ENCODE measurements around the gene OVCH1. TPM values are rescaled to one million over a fixed set of nuclear protein-coding genes. Genes with fewer than 3 reads are reported as not detected.
"Not testable (repeated sequence)": the region's sequence is repeated elsewhere in the genome, so short reads cannot be mapped to it uniquely, and the experiment has no call there.

Gene OVCH1
- total and polyA plus RNA-seq, 7 donors, result 0.04 to 0.54 (median 0.18) TPM

DNA sequence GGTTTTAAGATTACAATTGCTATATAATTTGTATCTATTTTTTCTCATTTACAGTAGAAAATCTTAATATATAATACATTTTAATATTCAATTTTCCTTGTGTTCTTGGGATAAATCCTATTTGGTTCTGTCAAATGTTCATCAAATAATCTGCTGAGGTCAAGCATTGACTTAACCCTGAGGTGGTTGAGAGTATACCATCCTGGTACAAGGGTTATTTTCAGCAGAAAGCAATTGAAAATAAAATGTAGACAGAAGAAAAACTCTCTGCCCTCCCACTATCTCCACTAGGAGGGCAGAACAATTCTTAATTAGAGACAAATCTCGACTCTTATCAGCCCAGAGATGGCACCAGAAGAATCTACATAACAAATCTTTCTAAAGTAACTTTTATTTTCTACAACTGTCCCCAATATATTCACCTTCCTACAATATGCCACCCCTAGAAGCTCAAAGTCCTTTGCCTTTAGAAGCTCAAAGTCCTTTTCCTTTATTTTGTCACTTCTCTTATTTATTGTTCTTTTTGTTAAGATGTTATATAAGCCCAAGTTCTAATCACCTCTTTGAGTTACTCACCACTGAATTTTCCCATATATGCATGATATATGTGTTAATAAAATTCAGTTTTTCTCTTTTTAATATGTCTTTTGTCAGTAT is 58.6 kb downstream of the OVCH1 start:
- 39 to 61% (median 54%) methylated on average over 1 of the region's 1 CpG for WGBS, 3 donors
- no peaks in the 10 kb centered on the region for H3K4me1 ChIP-seq
- H3K4me3 ChIP-seq, result no peak overlapping the region
- no peaks in the 10 kb centered on the region for H3K27me3 ChIP-seq (ENCODE audit: insufficient read depth in 3 of 3, low read length in 2 of 3)
- ATAC-seq (no peak), DNase-seq (no peak)
- intact Hi-C loops (cut with DNase I), result no loop called here
- TF ChIP-seq, protein P1, sequence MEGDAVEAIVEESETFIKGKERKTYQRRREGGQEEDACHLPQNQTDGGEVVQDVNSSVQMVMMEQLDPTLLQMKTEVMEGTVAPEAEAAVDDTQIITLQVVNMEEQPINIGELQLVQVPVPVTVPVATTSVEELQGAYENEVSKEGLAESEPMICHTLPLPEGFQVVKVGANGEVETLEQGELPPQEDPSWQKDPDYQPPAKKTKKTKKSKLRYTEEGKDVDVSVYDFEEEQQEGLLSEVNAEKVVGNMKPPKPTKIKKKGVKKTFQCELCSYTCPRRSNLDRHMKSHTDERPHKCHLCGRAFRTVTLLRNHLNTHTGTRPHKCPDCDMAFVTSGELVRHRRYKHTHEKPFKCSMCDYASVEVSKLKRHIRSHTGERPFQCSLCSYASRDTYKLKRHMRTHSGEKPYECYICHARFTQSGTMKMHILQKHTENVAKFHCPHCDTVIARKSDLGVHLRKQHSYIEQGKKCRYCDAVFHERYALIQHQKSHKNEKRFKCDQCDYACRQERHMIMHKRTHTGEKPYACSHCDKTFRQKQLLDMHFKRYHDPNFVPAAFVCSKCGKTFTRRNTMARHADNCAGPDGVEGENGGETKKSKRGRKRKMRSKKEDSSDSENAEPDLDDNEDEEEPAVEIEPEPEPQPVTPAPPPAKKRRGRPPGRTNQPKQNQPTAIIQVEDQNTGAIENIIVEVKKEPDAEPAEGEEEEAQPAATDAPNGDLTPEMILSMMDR (IDR thresholded peaks at IDR 0.05), result no peak
- no peaks in the 10 kb centered on the region for H3K36me3 ChIP-seq (ENCODE audit: insufficient read depth in 1 of 2, low read depth in 1 of 2)
- H3K9me3 ChIP-seq, result peaks cover 6% of the 10 kb centered on the region
- no peak overlapping the region for H3K27ac ChIP-seq

DNA sequence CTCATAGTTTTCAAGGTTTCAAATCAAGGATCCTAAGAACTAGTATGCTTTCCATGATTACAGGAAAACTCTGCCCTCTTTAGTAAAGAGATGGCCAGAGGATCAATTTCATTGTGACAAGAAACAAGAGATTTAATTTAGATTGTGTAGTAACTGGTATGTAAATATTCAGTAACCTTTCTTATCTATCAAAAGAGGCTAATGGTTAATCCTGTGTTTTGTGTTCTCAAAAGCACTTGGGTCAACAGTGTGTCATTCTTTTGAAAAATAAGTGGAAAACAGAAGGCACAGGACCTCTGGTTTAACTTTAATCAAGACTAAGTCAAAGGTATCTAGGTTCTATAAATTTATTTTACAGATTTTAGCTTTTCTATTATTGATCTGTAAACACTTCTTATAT is 59.9 kb downstream of the OVCH1 start:
- TF ChIP-seq, protein P1 (IDR thresholded peaks at IDR 0.05), result no peak
- no peaks in the 10 kb centered on the region for H3K27me3 ChIP-seq (ENCODE audit: insufficient read depth in 3 of 3, low read length in 2 of 3)
- H3K4me1 ChIP-seq, result no peaks in the 10 kb centered on the region
- ATAC-seq (no peak), DNase-seq (no peak)
- H3K4me3 ChIP-seq, result no peak overlapping the region
- no peak overlapping the region for H3K27ac ChIP-seq
- H3K36me3 ChIP-seq (ENCODE audit: insufficient read depth in 1 of 2, low read depth in 1 of 2), result no peaks in the 10 kb centered on the region
- H3K9me3 ChIP-seq, result peaks cover 6% of the 10 kb centered on the region
- intact Hi-C loops (cut with DNase I), result no loop called here

DNA sequence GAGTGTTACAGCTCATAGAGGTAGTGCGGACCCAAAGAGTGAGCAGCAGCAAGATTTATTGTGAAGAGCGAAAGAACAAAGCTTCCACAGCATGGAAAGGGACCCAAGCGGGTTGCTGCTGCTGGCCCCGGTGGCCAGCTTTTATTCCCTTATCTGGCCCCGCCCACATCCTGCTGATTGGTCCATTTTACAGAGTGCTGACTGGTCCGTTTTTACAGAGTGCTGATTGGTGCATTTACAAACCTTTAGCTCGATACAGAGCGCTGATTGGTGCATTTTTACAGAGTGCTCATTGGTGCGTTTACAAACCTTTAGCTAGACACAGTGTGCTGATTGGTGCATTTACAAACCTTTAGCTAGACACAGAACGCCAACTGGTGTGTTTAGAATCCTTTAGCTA is 60.7 kb downstream of the OVCH1 start:
- DNase-seq; H3K9me3 ChIP-seq; ATAC-seq; H3K27ac ChIP-seq; H3K36me3 ChIP-seq (ENCODE audit: insufficient read depth in 1 of 2, low read depth in 1 of 2); intact Hi-C loops (cut with DNase I); H3K4me1 ChIP-seq; H3K4me3 ChIP-seq; H3K27me3 ChIP-seq (ENCODE audit: insufficient read depth in 3 of 3, low read length in 2 of 3): not testable (repeated sequence)
- 86 to 94% (median 92%) methylated on average over 9 to 10 of the region's 10 CpGs for WGBS, 3 donors

DNA sequence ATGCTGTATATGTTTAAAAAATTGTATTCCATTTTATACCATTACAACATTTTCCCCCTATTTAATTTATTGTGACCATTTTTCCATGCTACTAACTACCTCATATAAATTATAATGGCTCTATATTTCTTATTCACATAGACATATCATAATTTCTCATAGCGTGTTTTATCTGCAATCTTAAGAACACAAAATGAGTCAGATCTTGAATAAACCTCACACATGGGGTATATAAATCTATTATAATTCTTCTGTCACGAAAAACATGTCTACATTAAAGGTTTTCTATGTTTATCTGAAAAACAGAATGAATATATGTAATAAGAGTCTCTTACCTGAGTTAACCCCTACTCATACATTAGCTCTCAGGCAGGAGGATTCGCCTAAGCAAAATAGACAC is 66.0 kb downstream of the OVCH1 start:
- no peaks in the 10 kb centered on the region for H3K27me3 ChIP-seq (ENCODE audit: insufficient read depth in 3 of 3, low read length in 2 of 3)
- no peak for ATAC-seq
- no peaks in the 10 kb centered on the region for H3K4me1 ChIP-seq
- WGBS, 3 donors, result 72 to 89% (median 88%) methylated on average over 3 of the region's 3 CpGs
- H3K27ac ChIP-seq, result no peak overlapping the region
- H3K4me3 ChIP-seq, result no peak overlapping the region
- intact Hi-C loops (cut with DNase I), result no loop called here
- no peak for DNase-seq
- H3K36me3 ChIP-seq (ENCODE audit: insufficient read depth in 1 of 2, low read depth in 1 of 2), result no peaks in the 10 kb centered on the region
- TF ChIP-seq, protein P1 (IDR thresholded peaks at IDR 0.05), result no peak
- H3K9me3 ChIP-seq, result no peaks in the 10 kb centered on the region

- Histone ChIP-seq H3K27ac (no peak overlapping the region), H3K4me1 (no peaks in the 10 kb centered on the region), H3K4me3 (no peak overlapping the region), H3K27me3 (ENCODE audit: insufficient read depth in 3 of 3, low read length in 2 of 3) (no peaks in the 10 kb centered on the region), H3K9me3 (no peaks in the 10 kb centered on the region), H3K36me3 (ENCODE audit: insufficient read depth in 1 of 2, low read depth in 1 of 2) (no peaks in the 10 kb centered on the region)
- no peak for DNase-seq
- WGBS, 3 donors, result 77 to 88% (median 81%) methylated on average over 2 of the region's 2 CpGs
- ATAC-seq, result no peak
- intact Hi-C loops (cut with DNase I), result no loop called here
- TF ChIP-seq, protein P1 (IDR thresholded peaks at IDR 0.05), result no peak
These were observed 66.8 kb downstream of the OVCH1 start for GRCh38 chr12:29430716-29431044.
